Epithelial cell of esophagus (primary cell): ENCODE measurements around the gene PRELID1.
"Not testable (repeated sequence)": the region's sequence is repeated elsewhere in the genome, so short reads cannot be mapped to it uniquely, and the experiment has no call there.

Experiments used
- DNase-seq: peaks from one replicate; pipeline ENCODE4 v3.0.0; 2010; ENCODE audit warnings: low read depth
- H3K4me3 ChIP-seq: 2 replicates; pipeline ENCODE4 v1.5.1; 2011; ENCODE audit warnings: mild to moderate bottlenecking, low read length, control low read depth
- CTCF ChIP-seq: IDR thresholded peaks from 2 replicates; pipeline ENCODE4 v1.5.1; 2011; ENCODE audit warnings: low read depth, mild to moderate bottlenecking, low read length, control low read depth, inconsistent platforms; ENCODE audit not compliant: insufficient read depth; ENCODE audit errors: missing control alignments

The PRELID1 gene

DNA sequence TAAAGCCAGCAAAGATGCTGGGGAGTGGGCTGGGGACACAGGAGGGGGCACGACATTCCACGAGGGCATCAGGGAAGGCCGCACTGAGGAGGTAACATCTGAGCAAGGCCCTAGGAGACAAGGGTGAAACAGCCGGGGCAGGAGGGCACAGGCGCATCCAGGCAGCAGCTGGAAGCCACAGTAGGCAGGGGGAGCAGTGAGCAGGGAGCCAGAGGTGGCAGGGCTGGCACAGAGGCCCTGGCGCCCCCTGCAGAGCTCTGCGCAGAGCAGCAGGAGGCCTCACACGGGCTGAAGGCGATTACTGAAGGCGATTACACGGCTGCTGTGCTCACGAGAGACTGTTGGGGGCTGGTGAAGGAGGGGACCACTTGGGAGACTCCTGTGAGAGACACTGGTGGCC lies 32.5 kb downstream of the PRELID1 start:
- no peak overlapping the region for H3K4me3 ChIP-seq
- TF ChIP-seq CTCF = peak; percentile 37
- DNase-seq = peak; percentile 37

DNA sequence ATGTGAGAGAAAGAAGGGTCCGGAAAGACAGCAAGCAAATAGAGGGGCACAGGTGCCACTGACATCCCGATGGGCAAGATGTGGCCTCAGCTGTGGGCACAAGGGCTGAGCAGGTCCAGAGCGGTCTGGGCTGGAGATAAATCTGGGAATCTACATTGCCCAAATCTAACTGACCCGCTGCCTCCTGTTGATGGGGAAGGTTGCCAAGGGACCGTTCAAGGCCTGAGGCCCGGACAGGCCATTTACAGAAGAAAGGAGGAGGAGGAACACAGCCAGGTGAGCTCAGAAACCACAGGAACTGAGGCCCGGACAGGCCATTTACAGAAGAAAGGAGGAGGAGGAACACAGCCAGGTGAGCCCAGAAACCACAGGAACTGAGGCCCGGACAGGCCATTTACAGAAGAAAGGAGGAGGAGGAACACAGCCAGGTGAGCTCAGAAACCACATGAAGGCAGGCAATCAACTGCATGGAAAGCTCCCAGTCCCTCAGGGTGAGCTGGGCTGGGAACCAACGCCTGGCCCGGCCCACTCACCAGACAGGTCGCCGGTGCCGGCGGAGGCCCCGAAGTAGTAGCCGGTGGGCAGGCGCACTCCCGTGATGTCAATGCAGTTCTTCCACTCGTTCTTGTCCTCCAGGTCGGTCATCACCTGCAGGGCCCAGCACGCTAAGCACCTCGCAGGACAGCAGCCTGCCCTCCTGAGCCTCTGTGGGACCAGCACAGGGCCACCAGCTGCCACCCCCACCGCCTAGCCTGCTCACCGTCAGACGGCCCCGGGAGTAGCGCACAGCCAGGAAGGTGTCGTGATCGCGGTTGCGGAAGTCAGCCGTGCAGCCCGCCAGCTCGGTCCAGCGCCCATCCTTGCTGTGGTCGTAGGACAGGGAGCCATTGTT lies 33.2 kb downstream of the PRELID1 start:
- TF ChIP-seq CTCF = no peak
- no peak overlapping the region for H3K4me3 ChIP-seq
- no peak for DNase-seq

- H3K4me3 ChIP-seq = no peak overlapping the region
- no peak for DNase-seq
- no peak for TF ChIP-seq CTCF
Measured at GRCh38 chr5:177338251-177339106, 34.9 kb downstream of the PRELID1 start.

- no peak for TF ChIP-seq CTCF
- no peak overlapping the region for H3K4me3 ChIP-seq
- peak; percentile 21 for DNase-seq
Measured at GRCh38 chr5:177339107-177339638, 35.6 kb downstream of the PRELID1 start.

- not testable (repeated sequence) for H3K4me3 ChIP-seq, DNase-seq
Measured at GRCh38 chr5:177343000-177343399, 39.4 kb downstream of the PRELID1 start.

GRCh38 chr5:177343777-177344176 lies 40.2 kb downstream of the PRELID1 start:
- DNase-seq = no peak
- no peak for TF ChIP-seq CTCF
- no peak overlapping the region for H3K4me3 ChIP-seq

- TF ChIP-seq CTCF = no peak
Measured at GRCh38 chr5:177344891-177345290, 41.3 kb downstream of the PRELID1 start.

More at GRCh38 chr5:177344891-177345290, 41.3 kb downstream of the PRELID1 start:
- no peak for DNase-seq
- H3K4me3 ChIP-seq = no peak overlapping the region
